ENCODE results near the gene SLC10A4. TPM values are rescaled to one million over a fixed set of nuclear protein-coding genes. Genes with fewer than 3 reads are reported as not detected.
A peak's percentile ranks its signal among the peaks of the same experiment; 100 is the strongest.
"Not testable (repeated sequence)": the region's sequence is repeated elsewhere in the genome, so short reads cannot be mapped to it uniquely, and the experiment has no call there.

The SLC10A4 gene
- total RNA-seq = not detected

GRCh38 chr4:48483006-48483776, at the start of gene SLC10A4:
SLC10A4 (plus strand) TSS chr4:48483343; CDS start chr4:48483562, 219 bp downstream.
- no peak for DNase-seq
- no peaks in the 10 kb centered on the region for H3K9me3 Mint-ChIP-seq
- peaks cover 11% of the 10 kb centered on the region for H3K4me1 Mint-ChIP-seq (ENCODE audit: low read depth)
- H3K27ac Mint-ChIP-seq = no peak within 1 kb of the TSS
- intact Hi-C loops (cut with micrococcal nuclease) = loop anchor here (5.0 kb wide), 1 partner anchor 166 kb away; no protein-coding TSS in a partner anchor
- H3K4me3 Mint-ChIP-seq = peak within 1 kb of the TSS; percentile 57
- no peaks in the 10 kb centered on the region for H3K36me3 Mint-ChIP-seq (ENCODE audit: low read depth)
- H3K27me3 Mint-ChIP-seq (ENCODE audit: low read depth) = peaks cover 63% of the 10 kb centered on the region
- CTCF ChIA-PET = interaction anchor here (0.6 to 1.2 kb wide), 2 partner anchors 36 to 351 kb away, joined by 3 read pairs; no protein-coding TSS in a partner anchor

GRCh38 chr4:48436318-48436717, 46.8 kb upstream of the SLC10A4 start:
- intact Hi-C loops (cut with micrococcal nuclease) = loop anchor here (10.0 kb wide), 1 partner anchor 402 kb away; no protein-coding TSS in a partner anchor
- CTCF ChIA-PET = interaction anchor here (1.4 kb wide), 1 partner anchor 109 kb away, joined by 4 read pairs; no protein-coding TSS in a partner anchor
- Mint-ChIP-seq H3K4me3 (no peak overlapping the region), H3K4me1 (ENCODE audit: low read depth) (peaks cover 7% of the 10 kb centered on the region), H3K27ac (no peak overlapping the region), H3K27me3 (ENCODE audit: low read depth) (no peaks in the 10 kb centered on the region), H3K36me3 (ENCODE audit: low read depth) (no peaks in the 10 kb centered on the region), H3K9me3 (no peaks in the 10 kb centered on the region)
- no peak for DNase-seq

- Mint-ChIP-seq H3K4me3 (no peak overlapping the region), H3K4me1 (ENCODE audit: low read depth) (no peaks in the 10 kb centered on the region), H3K9me3 (no peaks in the 10 kb centered on the region), H3K36me3 (ENCODE audit: low read depth) (no peaks in the 10 kb centered on the region), H3K27me3 (ENCODE audit: low read depth) (no peaks in the 10 kb centered on the region), H3K27ac (no peak overlapping the region)
- CTCF ChIA-PET = no interaction called here
- DNase-seq = no peak
- intact Hi-C loops (cut with micrococcal nuclease) = loop anchor here (10.0 kb wide), 1 partner anchor 405 kb away; no protein-coding TSS in a partner anchor
These were observed 43.2 kb upstream of the SLC10A4 start for GRCh38 chr4:48439988-48440387.

GRCh38 chr4:48440914-48441313, 42.2 kb upstream of the SLC10A4 start:
- H3K9me3 Mint-ChIP-seq; DNase-seq; H3K4me1 Mint-ChIP-seq (ENCODE audit: low read depth); H3K36me3 Mint-ChIP-seq (ENCODE audit: low read depth); H3K4me3 Mint-ChIP-seq; intact Hi-C loops (cut with micrococcal nuclease); H3K27ac Mint-ChIP-seq; H3K27me3 Mint-ChIP-seq (ENCODE audit: low read depth): not testable (repeated sequence)
- CTCF ChIA-PET = interaction anchor here (0.5 kb wide), 1 partner anchor 113 kb away, joined by 4 read pairs; no protein-coding TSS in a partner anchor

- no peak for DNase-seq
- no peak overlapping the region for H3K4me3 Mint-ChIP-seq
- CTCF ChIA-PET = interaction anchor here (1.1 to 1.8 kb wide), 3 partner anchors 19 to 512 kb away, joined by 3 to 4 read pairs (median 3); no protein-coding TSS in a partner anchor
- H3K27me3 Mint-ChIP-seq (ENCODE audit: low read depth) = peaks cover 3% of the 10 kb centered on the region
- intact Hi-C loops (cut with micrococcal nuclease) = loop anchor here (1.0 to 5.0 kb wide), 3 partner anchors 101 to 518 kb away; no protein-coding TSS in a partner anchor
- no peak overlapping the region for H3K27ac Mint-ChIP-seq
- no peaks in the 10 kb centered on the region for H3K36me3 Mint-ChIP-seq (ENCODE audit: low read depth)
- H3K9me3 Mint-ChIP-seq = no peaks in the 10 kb centered on the region
- H3K4me1 Mint-ChIP-seq (ENCODE audit: low read depth) = no peaks in the 10 kb centered on the region
These were observed 37.4 kb upstream of the SLC10A4 start for GRCh38 chr4:48445704-48446103.

- DNase-seq = no peak
- Mint-ChIP-seq H3K27ac (no peak overlapping the region), H3K27me3 (ENCODE audit: low read depth) (peaks cover 3% of the 10 kb centered on the region), H3K4me1 (ENCODE audit: low read depth) (no peaks in the 10 kb centered on the region), H3K9me3 (no peaks in the 10 kb centered on the region), H3K36me3 (ENCODE audit: low read depth) (no peaks in the 10 kb centered on the region), H3K4me3 (no peak overlapping the region)
- intact Hi-C loops (cut with micrococcal nuclease) = loop anchor here (5.0 kb wide), 1 partner anchor 236 kb away; no protein-coding TSS in a partner anchor
- CTCF ChIA-PET = interaction anchor here (0.6 to 1.8 kb wide), 6 partner anchors 18 to 516 kb away, joined by 3 to 5 read pairs (median 3); partner anchors contain the start of gene SLC10A4
These were observed 36.5 kb upstream of the SLC10A4 start for GRCh38 chr4:48446642-48447041.

GRCh38 chr4:48449151-48449550, 34.0 kb upstream of the SLC10A4 start:
- H3K4me1 Mint-ChIP-seq (ENCODE audit: low read depth) = no peaks in the 10 kb centered on the region
- H3K36me3 Mint-ChIP-seq (ENCODE audit: low read depth) = no peaks in the 10 kb centered on the region
- CTCF ChIA-PET = no interaction called here
- peaks cover 6% of the 10 kb centered on the region for H3K27me3 Mint-ChIP-seq (ENCODE audit: low read depth)
- intact Hi-C loops (cut with micrococcal nuclease) = loop anchor here (5.0 kb wide), 1 partner anchor 233 kb away; no protein-coding TSS in a partner anchor
- no peak overlapping the region for H3K4me3 Mint-ChIP-seq
- DNase-seq = no peak
- H3K9me3 Mint-ChIP-seq = no peaks in the 10 kb centered on the region
- H3K27ac Mint-ChIP-seq = no peak overlapping the region

- Mint-ChIP-seq H3K27ac (no peak overlapping the region), H3K4me3 (no peak overlapping the region), H3K27me3 (ENCODE audit: low read depth) (peaks cover 8% of the 10 kb centered on the region), H3K36me3 (ENCODE audit: low read depth) (peaks cover 1% of the 10 kb centered on the region), H3K4me1 (ENCODE audit: low read depth) (no peaks in the 10 kb centered on the region), H3K9me3 (no peaks in the 10 kb centered on the region)
- DNase-seq = no peak
- CTCF ChIA-PET = no interaction called here
- intact Hi-C loops (cut with micrococcal nuclease) = no loop called here
These were observed 32.4 kb upstream of the SLC10A4 start for GRCh38 chr4:48450740-48451139.

- CTCF ChIA-PET; H3K27me3 Mint-ChIP-seq (ENCODE audit: low read depth); H3K4me3 Mint-ChIP-seq; H3K36me3 Mint-ChIP-seq (ENCODE audit: low read depth); intact Hi-C loops (cut with micrococcal nuclease); H3K4me1 Mint-ChIP-seq (ENCODE audit: low read depth); H3K27ac Mint-ChIP-seq; H3K9me3 Mint-ChIP-seq; DNase-seq: not testable (repeated sequence)
These were observed 31.5 kb upstream of the SLC10A4 start for GRCh38 chr4:48451656-48452055.

- Mint-ChIP-seq H3K4me1 (ENCODE audit: low read depth) (no peaks in the 10 kb centered on the region), H3K27me3 (ENCODE audit: low read depth) (peaks cover 5% of the 10 kb centered on the region), H3K9me3 (peaks cover 2% of the 10 kb centered on the region), H3K27ac (no peak overlapping the region), H3K4me3 (no peak overlapping the region), H3K36me3 (ENCODE audit: low read depth) (peaks cover 3% of the 10 kb centered on the region)
- CTCF ChIA-PET = no interaction called here
- intact Hi-C loops (cut with micrococcal nuclease) = no loop called here
- no peak for DNase-seq
These were observed 28.6 kb upstream of the SLC10A4 start for GRCh38 chr4:48454591-48454990.

- DNase-seq = no peak
- no peaks in the 10 kb centered on the region for H3K4me1 Mint-ChIP-seq (ENCODE audit: low read depth)
- H3K4me3 Mint-ChIP-seq = no peak overlapping the region
- CTCF ChIA-PET = no interaction called here
- no peak overlapping the region for H3K27ac Mint-ChIP-seq
- intact Hi-C loops (cut with micrococcal nuclease) = no loop called here
- no peaks in the 10 kb centered on the region for H3K27me3 Mint-ChIP-seq (ENCODE audit: low read depth)
- H3K9me3 Mint-ChIP-seq = peaks cover 2% of the 10 kb centered on the region
- peaks cover 1% of the 10 kb centered on the region for H3K36me3 Mint-ChIP-seq (ENCODE audit: low read depth)
These were observed 22.1 kb upstream of the SLC10A4 start for GRCh38 chr4:48461000-48461399.

- H3K4me1 Mint-ChIP-seq (ENCODE audit: low read depth) = no peaks in the 10 kb centered on the region
- intact Hi-C loops (cut with micrococcal nuclease) = no loop called here
- no peak overlapping the region for H3K27ac Mint-ChIP-seq
- peaks cover 2% of the 10 kb centered on the region for H3K9me3 Mint-ChIP-seq
- H3K36me3 Mint-ChIP-seq (ENCODE audit: low read depth) = peaks cover 1% of the 10 kb centered on the region
- no peak for DNase-seq
- CTCF ChIA-PET = no interaction called here
- no peaks in the 10 kb centered on the region for H3K27me3 Mint-ChIP-seq (ENCODE audit: low read depth)
- H3K4me3 Mint-ChIP-seq = no peak overlapping the region
These were observed 20.8 kb upstream of the SLC10A4 start for GRCh38 chr4:48462363-48462762.

GRCh38 chr4:48467442-48467841, 15.7 kb upstream of the SLC10A4 start:
- Mint-ChIP-seq H3K36me3 (ENCODE audit: low read depth) (no peaks in the 10 kb centered on the region), H3K4me3 (no peak overlapping the region), H3K27ac (no peak overlapping the region), H3K9me3 (no peaks in the 10 kb centered on the region), H3K27me3 (ENCODE audit: low read depth) (peaks cover 4% of the 10 kb centered on the region), H3K4me1 (ENCODE audit: low read depth) (no peaks in the 10 kb centered on the region)
- CTCF ChIA-PET = no interaction called here
- no peak for DNase-seq
- intact Hi-C loops (cut with micrococcal nuclease) = no loop called here
